H1 (cell line): Measurements from ENCODE around the gene SMTNL2. TPM values are rescaled to one million over a fixed set of nuclear protein-coding genes. Genes with fewer than 3 reads are reported as not detected.
A peak's percentile ranks its signal among the peaks of the same experiment; 100 is the strongest.

Source experiments
- CTCF ChIA-PET: fragments of 300-600 bp; sonication (Branson Sonifier 250); formaldehyde crosslinking; loops from one replicate; lab custom pipeline; 2021; ENCODE audit not compliant: partially characterized antibody; lab: Charles Lee
- POLR2A ChIA-PET: fragments of 300-600 bp; sonication (Branson Sonifier 250); formaldehyde crosslinking; loops from one replicate; lab custom pipeline; 2021; ENCODE audit warnings: inconsistent platforms; ENCODE audit not compliant: partially characterized antibody; lab: Charles Lee
- DNase-seq, 2 experiments: peaks; one replicate each; pipeline versions ENCODE4 v3.0.0 to v3.0.0-alpha.2; 2010 to 2022; ENCODE audit warnings: low spot score in 2 of 2, low read depth in 1 of 2, mixed read lengths in 1 of 2
- FAIRE-seq: peaks from 2 replicates; lab custom pipeline; 2011; peaks lifted over from hg19 to GRCh38; lab: Jason Lieb, UNC
- H2AFZ ChIP-seq: 2 replicates; pipeline ENCODE4 v1.8.1; 2012; ENCODE audit warnings: low read length, inconsistent platforms
- H2AK5ac ChIP-seq: 2 replicates; pipeline ENCODE4 v1.6.1; 2013; ENCODE audit warnings: low read depth, low read length
- H2BK120ac ChIP-seq: replicated peaks from 2 replicates; pipeline ENCODE3; 2013; ENCODE audit warnings: low read depth, low read length, inconsistent platforms
- H2BK12ac ChIP-seq: 2 replicates; pipeline ENCODE4 v1.6.1; 2013; ENCODE audit warnings: low read depth, low read length
- H2BK15ac ChIP-seq: 2 replicates; pipeline ENCODE4 v1.6.1; 2013; ENCODE audit warnings: low read length
- H2BK20ac ChIP-seq: 2 replicates; pipeline ENCODE4 v1.6.1; 2013; ENCODE audit warnings: low read length
- H2BK5ac ChIP-seq: 2 replicates; pipeline ENCODE4 v1.6.1; 2013; ENCODE audit warnings: low read depth, low read length
- H3K14ac ChIP-seq: 2 replicates; pipeline ENCODE4 v1.6.1; 2013; ENCODE audit warnings: inconsistent platforms; ENCODE audit not compliant: insufficient read length
- H3K18ac ChIP-seq: 2 replicates; pipeline ENCODE4 v1.6.1; 2013; ENCODE audit warnings: low read length; ENCODE audit errors: extremely low read depth
- H3K23ac ChIP-seq: 2 replicates; pipeline ENCODE4 v1.6.1; 2013; ENCODE audit warnings: inconsistent platforms; ENCODE audit not compliant: insufficient read length
- H3K23me2 ChIP-seq: 2 replicates; pipeline ENCODE4 v1.6.1; 2013; ENCODE audit warnings: low read depth, low read length
- H3K27ac ChIP-seq: 2 replicates; pipeline ENCODE4 v1.6.1; 2011; ENCODE audit warnings: low read depth, low read length, inconsistent platforms
- H3K27me3 ChIP-seq, 4 experiments: replicated peaks in 1 of 4; 1 replicate in 1 of 4; 2 replicates in 3 of 4; pipeline versions ENCODE4 v1.6.1 to v1.8.1; 2011 to 2013; ENCODE audit warnings: low read length in 3 of 4, mild to moderate bottlenecking in 3 of 4, inconsistent platforms in 2 of 4, mixed read lengths in 2 of 4, moderate library complexity in 1 of 4; ENCODE audit not compliant: control insufficient read depth in 3 of 4, insufficient read depth in 3 of 4; ENCODE audit errors: extremely low read depth in 1 of 4
- H3K36me3 ChIP-seq, 4 experiments: 2 replicates each; pipeline versions ENCODE4 v1.6.1 to v1.8.1; 2011 to 2013; ENCODE audit warnings: mild to moderate bottlenecking in 4 of 4, low read length in 3 of 4, moderate library complexity in 2 of 4, control low read depth in 1 of 4, inconsistent platforms in 1 of 4; ENCODE audit not compliant: insufficient read depth in 4 of 4, control insufficient read depth in 2 of 4
- H3K4ac ChIP-seq: replicated peaks from 2 replicates; pipeline ENCODE3; 2013; ENCODE audit warnings: low read length, low read depth, mixed read lengths, inconsistent platforms; ENCODE audit not compliant: insufficient read length
- H3K4me1 ChIP-seq, 4 experiments: replicated peaks in 1 of 4; 1 replicate in 1 of 4; 2 replicates in 3 of 4; pipeline versions ENCODE4 v1.6.1 to v1.8.1; 2011 to 2013; ENCODE audit warnings: low read length in 3 of 4, inconsistent platforms in 2 of 4, mixed read lengths in 1 of 4; ENCODE audit not compliant: insufficient read depth in 4 of 4, control insufficient read depth in 3 of 4
- H3K4me2 ChIP-seq, 2 experiments: 2 replicates each; pipeline versions ENCODE4 v1.6.1 to v1.8.1; 2011 to 2013; ENCODE audit warnings: low read depth in 2 of 2, low read length in 2 of 2, control low read depth in 1 of 2, inconsistent platforms in 1 of 2, mild to moderate bottlenecking in 1 of 2; ENCODE audit not compliant: insufficient read depth in 1 of 2
- H3K4me3 ChIP-seq, 4 experiments: fragments of 200-600, 300-600 bp in 1 of 4; sonication (generic), shearing (Covaris generic), sonication (Bioruptor Twin) in 1 of 4; 2 replicates each; pipeline versions ENCODE4 v1.5.1 to v1.8.1; 2011 to 2016; ENCODE audit warnings: low read length in 4 of 4, low read depth in 3 of 4, control low read depth in 2 of 4, inconsistent platforms in 2 of 4, mild to moderate bottlenecking in 2 of 4, mixed read lengths in 1 of 4, moderate library complexity in 1 of 4; ENCODE audit not compliant: insufficient read depth in 2 of 4; ENCODE audit errors: extremely low read depth in 1 of 4
- H3K56ac ChIP-seq: replicated peaks from 2 replicates; pipeline ENCODE3; 2013; ENCODE audit warnings: low read depth, mild to moderate bottlenecking, mixed read lengths, low read length, inconsistent platforms; ENCODE audit not compliant: insufficient read length
- H3K79me1 ChIP-seq: 2 replicates; pipeline ENCODE4 v1.6.1; 2013; ENCODE audit warnings: low read depth, low read length, control low read depth
- H3K79me2 ChIP-seq, 2 experiments: 2 replicates each; pipeline versions ENCODE4 v1.6.1 to v1.8.1; 2012 to 2013; ENCODE audit warnings: low read length in 2 of 2, mild to moderate bottlenecking in 2 of 2, inconsistent platforms in 1 of 2; ENCODE audit not compliant: insufficient read depth in 2 of 2, control insufficient read depth in 1 of 2
- H3K9ac ChIP-seq, 4 experiments: replicated peaks in 1 of 4; 1 replicate in 1 of 4; 2 replicates in 3 of 4; pipeline versions ENCODE4 v1.6.1 to v1.8.1; 2011 to 2013; ENCODE audit warnings: low read depth in 3 of 4, low read length in 3 of 4, control low read depth in 2 of 4, mild to moderate bottlenecking in 2 of 4, moderate library complexity in 2 of 4, inconsistent platforms in 1 of 4; ENCODE audit errors: extremely low read depth in 1 of 4
- H3K9me3 ChIP-seq, 2 experiments: 2 replicates each; pipeline versions ENCODE4 v1.6.1 to v1.8.1; 2012 to 2013; ENCODE audit warnings: mild to moderate bottlenecking in 2 of 2, moderate library complexity in 2 of 2, control low read depth in 1 of 2, inconsistent platforms in 1 of 2, low read depth in 1 of 2, low read length in 1 of 2, mixed read lengths in 1 of 2; ENCODE audit not compliant: insufficient read depth in 2 of 2
- H4K20me1 ChIP-seq, 2 experiments: replicated peaks in 1 of 2; 2 replicates each; pipeline versions ENCODE3 to v1.8.1; 2011 to 2013; ENCODE audit warnings: inconsistent platforms in 2 of 2, low read length in 2 of 2, mild to moderate bottlenecking in 1 of 2; ENCODE audit not compliant: insufficient read depth in 2 of 2, control insufficient read depth in 1 of 2
- H4K5ac ChIP-seq: 2 replicates; pipeline ENCODE4 v1.6.1; 2013; ENCODE audit warnings: low read length, low read depth, mixed read lengths, inconsistent platforms; ENCODE audit not compliant: insufficient read length
- H4K8ac ChIP-seq: 2 replicates; pipeline ENCODE4 v1.8.0; 2013; ENCODE audit warnings: mild to moderate bottlenecking, moderate library complexity, low read length, inconsistent platforms; ENCODE audit not compliant: insufficient read depth; ENCODE audit errors: extremely low read depth
- H4K91ac ChIP-seq: replicated peaks from 2 replicates; pipeline ENCODE3; 2013; ENCODE audit warnings: low read length, mixed read lengths, inconsistent platforms; ENCODE audit not compliant: insufficient read length
- BRCA1 ChIP-seq: IDR thresholded peaks from 2 replicates; pipeline ENCODE4 v1.6.1; 2012; ENCODE audit warnings: low read depth, low read length, improper control_type of control experiment
- PHF8 ChIP-seq: fragments of 200-600 bp; sonication (generic); conservative IDR thresholded peaks from 2 replicates; pipeline ENCODE4 v1.7.1; 2012; ENCODE audit warnings: low read depth, mild to moderate bottlenecking, inconsistent platforms, low read length, moderate library complexity
- RAD21 ChIP-seq, 2 experiments: IDR thresholded peaks in 1 of 2; conservative IDR thresholded peaks in 1 of 2; 2 replicates each; pipeline ENCODE4 v1.6.1; 2011; ENCODE audit warnings: low read depth in 2 of 2, low read length in 2 of 2, improper control_type of control experiment in 1 of 2, inconsistent platforms in 1 of 2, mild to moderate bottlenecking in 1 of 2, moderate library complexity in 1 of 2
- RBBP5 ChIP-seq: IDR thresholded peaks from 2 replicates; pipeline ENCODE4 v1.7.1; 2012; ENCODE audit warnings: low read depth, mild to moderate bottlenecking, inconsistent platforms, low read length, moderate library complexity, borderline replicate concordance
- SP1 ChIP-seq: IDR thresholded peaks from 2 replicates; pipeline ENCODE4 v1.6.1; 2011; ENCODE audit warnings: low read depth, low read length
- WGBS, 2 experiments: shearing (Covaris generic) in 1 of 2; methylation state at CpG; one replicate each; pipeline versions ENCODE4 v1.1.6 to v1.1.7; 2013 to 2015; ENCODE audit warnings: low lambda C conversion rate in 2 of 2, mixed read lengths in 2 of 2, inconsistent platforms in 1 of 2, low coverage in 1 of 2, missing lambda C conversion rate in 1 of 2; ENCODE audit not compliant: insufficient replicate concordance in 2 of 2, insufficient coverage in 1 of 2, insufficient read length in 1 of 2; ENCODE audit errors: extremely low coverage in 1 of 2, missing lambda C conversion rate in 1 of 2; 5-methylcytosine and 5-hydroxymethylcytosine counted together
- polyA plus RNA-seq, 7 experiments: library from polyadenylated mRNA; depleted of rRNA in 3 of 7; stranded (reverse) in 5 of 7; unstranded in 2 of 7; fragments of >200 nt in 5 of 7; fragments of 200-250 nt in 2 of 7; gene quantifications; 1 replicate in 5 of 7; 2 replicates in 1 of 7; 4 replicates in 1 of 7; pipeline versions ENCODE4 v1.2.1 to v1.2.3, GENCODE V29; 2011 to 2013; ENCODE audit warnings: missing spikeins in 2 of 7, mixed read lengths in 2 of 7
- total RNA-seq: library from RNA; stranded (reverse); fragmentation: NEBNext Ultra II Directional; extraction: Animal tissue kit (Norgen Biotek cat#: 25700); gene quantifications from 2 replicates; pipeline ENCODE4 v1.2.1, GENCODE V29; 2021
- TF ChIP-seq, protein P1 (sequence below), 3 experiments: IDR thresholded peaks; 1 replicate in 2 of 3; 2 replicates in 1 of 3; pipeline versions ENCODE4 v1.5.1 to v1.6.1; 2011; ENCODE audit warnings: low read length in 3 of 3, mild to moderate bottlenecking in 3 of 3, inconsistent platforms in 2 of 3, low read depth in 1 of 3, moderate library complexity in 1 of 3; ENCODE audit not compliant: insufficient read depth in 1 of 3; ENCODE audit errors: control extremely low read depth in 1 of 3

The SMTNL2 gene
- total and polyA plus RNA-seq, 2 of the 8 experiments (the other 6 are each of a cell fraction or from before 2014, with no cell fraction given): 3.6 to 4.5 TPM

DNA sequence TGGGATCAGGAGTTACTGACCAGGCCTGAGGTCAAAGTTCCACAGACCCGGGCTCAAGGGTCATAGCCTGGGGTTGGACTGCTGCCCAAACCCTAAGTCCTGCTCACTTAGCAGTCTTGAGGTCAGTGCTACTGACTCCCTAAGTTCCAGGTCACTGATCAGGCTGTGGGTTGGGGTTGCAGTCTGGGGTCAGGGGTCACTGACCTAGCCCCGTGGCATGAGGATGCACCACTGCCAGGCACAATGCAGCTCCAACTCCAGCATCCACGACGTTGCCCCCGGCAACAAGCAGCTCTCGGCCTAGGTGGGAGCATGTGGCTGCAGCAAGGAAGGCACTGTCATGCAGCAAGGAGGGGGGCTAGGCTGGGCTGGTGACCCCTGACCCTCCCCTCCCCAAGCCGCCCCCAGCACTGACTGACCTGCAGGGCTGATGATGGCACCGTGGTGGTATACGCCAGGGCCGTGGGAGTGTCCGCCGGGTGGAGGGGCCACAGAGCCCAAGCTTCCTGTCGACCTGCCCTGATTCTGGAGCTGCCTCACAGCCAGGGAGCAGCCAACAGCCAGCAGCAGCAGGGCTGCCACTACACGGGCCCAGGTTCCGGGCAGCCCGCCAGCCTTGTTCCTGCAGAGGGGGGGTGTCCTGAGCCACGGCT is 25.1 kb upstream of the SMTNL2 start:
- TF ChIP-seq RBBP5 (no peak), BRCA1 (no peak), RAD21 (IDR thresholded peaks at IDR 0.05 in 1 of 2, conservative IDR thresholded peaks at IDR 0.05 in 1 of 2; ENCODE audit: low read depth in 2 of 2, low read length in 2 of 2) (no peak), PHF8 (no peak), SP1 (no peak)
- TF ChIP-seq, protein P1, sequence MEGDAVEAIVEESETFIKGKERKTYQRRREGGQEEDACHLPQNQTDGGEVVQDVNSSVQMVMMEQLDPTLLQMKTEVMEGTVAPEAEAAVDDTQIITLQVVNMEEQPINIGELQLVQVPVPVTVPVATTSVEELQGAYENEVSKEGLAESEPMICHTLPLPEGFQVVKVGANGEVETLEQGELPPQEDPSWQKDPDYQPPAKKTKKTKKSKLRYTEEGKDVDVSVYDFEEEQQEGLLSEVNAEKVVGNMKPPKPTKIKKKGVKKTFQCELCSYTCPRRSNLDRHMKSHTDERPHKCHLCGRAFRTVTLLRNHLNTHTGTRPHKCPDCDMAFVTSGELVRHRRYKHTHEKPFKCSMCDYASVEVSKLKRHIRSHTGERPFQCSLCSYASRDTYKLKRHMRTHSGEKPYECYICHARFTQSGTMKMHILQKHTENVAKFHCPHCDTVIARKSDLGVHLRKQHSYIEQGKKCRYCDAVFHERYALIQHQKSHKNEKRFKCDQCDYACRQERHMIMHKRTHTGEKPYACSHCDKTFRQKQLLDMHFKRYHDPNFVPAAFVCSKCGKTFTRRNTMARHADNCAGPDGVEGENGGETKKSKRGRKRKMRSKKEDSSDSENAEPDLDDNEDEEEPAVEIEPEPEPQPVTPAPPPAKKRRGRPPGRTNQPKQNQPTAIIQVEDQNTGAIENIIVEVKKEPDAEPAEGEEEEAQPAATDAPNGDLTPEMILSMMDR (IDR thresholded peaks at IDR 0.05; ENCODE audit: control extremely low read depth in 1 of 3, insufficient read depth in 1 of 3, low read depth in 1 of 3, low read length in 3 of 3): no peak
- Histone ChIP-seq H4K91ac (no peak overlapping the region), H3K4ac (no peak overlapping the region), H3K9me3 (no peaks in the 10 kb centered on the region), H2BK5ac (peak overlapping the region; percentile 18; the same call in 1 of the 2 replicates), H2BK20ac (no peak overlapping the region), H3K9ac (no peak overlapping the region), H2AK5ac (no peak overlapping the region), H3K23ac (no peak overlapping the region), H3K4me3 (no peak overlapping the region), H3K18ac (no peak overlapping the region), H3K79me1 (peaks cover 5% of the 10 kb centered on the region; the same call in 1 of the 2 replicates), H3K23me2 (peaks cover 11% of the 10 kb centered on the region; the same call in 1 of the 2 replicates), H2AFZ (no peak overlapping the region), H2BK15ac (no peak overlapping the region), H3K27me3 (no peaks in the 10 kb centered on the region), H4K5ac (no peak overlapping the region), H4K8ac (no peak overlapping the region), H4K20me1 (no peaks in the 10 kb centered on the region), H3K36me3 (no peaks in the 10 kb centered on the region), H3K4me2 (no peak overlapping the region), H3K4me1 (peaks cover 7 to 15% (median 9%) of the 10 kb centered on the region in 4 experiments; a peak in 6 of 7 replicates), H2BK12ac (no peak overlapping the region), H3K27ac (no peak overlapping the region), H2BK120ac (no peak overlapping the region), H3K56ac (no peak overlapping the region), H3K14ac (no peak overlapping the region), H3K79me2 (peaks cover 0 to 9% of the 10 kb centered on the region in 2 experiments; a peak in 3 of 4 replicates)
- FAIRE-seq: no peak
- ChIA-PET CTCF (interaction anchor here (0.6 to 4.1 kb wide), 7 partner anchors 8 to 119 kb away, joined by 3 to 32 read pairs (median 3); no protein-coding TSS in a partner anchor), POLR2A (interaction anchor here (32.8 kb wide), 1 partner anchor 30 kb away, joined by 546 read pairs; no protein-coding TSS in a partner anchor)
- 95% methylated on average over 17 of the region's 17 CpGs; no CpG with 5 or more reads in 1 of the 2 experiments for WGBS, 2 experiments
- no peak for DNase-seq
